CD14-positive monocyte (primary cell): ENCODE data around the gene GOLPH3L. TPM values are rescaled to one million over a fixed set of nuclear protein-coding genes. Genes with fewer than 3 reads are reported as not detected.

Experiments used
- DNase-seq, 3 donors: peaks; one replicate each; pipeline ENCODE4 v3.0.0-alpha.2; 2011 to 2022
- H2AFZ ChIP-seq: 2 replicates; pipeline ENCODE4 v1.6.0; 2012; ENCODE audit warnings: mild to moderate bottlenecking, low read depth, low read length, inconsistent platforms; ENCODE audit not compliant: insufficient read depth, poor library complexity, severe bottlenecking
- H3K27ac ChIP-seq, 2 donors: 1 replicate in 1 of 2; 2 replicates in 1 of 2; pipeline ENCODE4 v1.5.1; 2012 to 2013; ENCODE audit warnings: low read length in 2 of 2, control low read depth in 1 of 2, inconsistent platforms in 1 of 2, low read depth in 1 of 2, mild to moderate bottlenecking in 1 of 2
- H3K27me3 ChIP-seq, 2 donors: one replicate each; pipeline versions ENCODE4 v1.6.0 to v1.6.1; 2011 to 2013; ENCODE audit warnings: low read length in 2 of 2; ENCODE audit not compliant: control insufficient read depth in 2 of 2, insufficient read depth in 2 of 2
- H3K36me3 ChIP-seq, 2 donors: replicated peaks in 1 of 2; 1 replicate in 1 of 2; 2 replicates in 1 of 2; pipeline versions ENCODE4 v1.5.1 to v1.6.1; 2012 to 2013; ENCODE audit warnings: low read length in 2 of 2, control low read depth in 1 of 2, inconsistent platforms in 1 of 2, mild to moderate bottlenecking in 1 of 2; ENCODE audit not compliant: insufficient read depth in 2 of 2, control insufficient read depth in 1 of 2
- H3K4me1 ChIP-seq, 2 donors: 1 replicate in 1 of 2; 2 replicates in 1 of 2; pipeline versions ENCODE4 v1.5.1 to v1.6.1; 2012 to 2013; ENCODE audit warnings: low read length in 2 of 2, control low read depth in 1 of 2, inconsistent platforms in 1 of 2, mild to moderate bottlenecking in 1 of 2, moderate library complexity in 1 of 2; ENCODE audit not compliant: insufficient read depth in 2 of 2, control insufficient read depth in 1 of 2
- H3K4me2 ChIP-seq: replicated peaks from 2 replicates; pipeline ENCODE3; 2012; ENCODE audit warnings: low read length, moderate library complexity, mild to moderate bottlenecking; ENCODE audit not compliant: poor library complexity, severe bottlenecking; ENCODE audit errors: extremely low read depth
- H3K4me3 ChIP-seq, 3 experiments: fragments of 200-600 bp in 1 of 3; sonication (generic) in 1 of 3; replicated peaks in 1 of 3; 1 replicate in 2 of 3; 2 replicates in 1 of 3; pipeline ENCODE4 v1.5.1; 2011 to 2013; ENCODE audit warnings: low read length in 3 of 3, mild to moderate bottlenecking in 3 of 3, control low read depth in 2 of 3, low read depth in 2 of 3, inconsistent platforms in 1 of 3, moderate library complexity in 1 of 3
- H3K79me2 ChIP-seq: 2 replicates; pipeline ENCODE4 v1.6.0; 2012; ENCODE audit warnings: mild to moderate bottlenecking, control low read depth, inconsistent platforms, low read length, moderate library complexity; ENCODE audit not compliant: insufficient read depth
- H3K9ac ChIP-seq: 2 replicates; pipeline ENCODE4 v1.6.0; 2017; ENCODE audit warnings: low read length, mild to moderate bottlenecking; ENCODE audit not compliant: insufficient read depth, poor library complexity, severe bottlenecking
- H3K9me3 ChIP-seq, 2 donors: replicated peaks in 1 of 2; 1 replicate in 1 of 2; 2 replicates in 1 of 2; pipeline versions ENCODE4 v1.5.1 to v1.6.1; 2012 to 2013; ENCODE audit warnings: low read length in 2 of 2, control low read depth in 1 of 2; ENCODE audit not compliant: control insufficient read depth in 1 of 2, insufficient read depth in 1 of 2
- H4K20me1 ChIP-seq: 2 replicates; pipeline ENCODE4 v1.6.0; 2012; ENCODE audit warnings: mild to moderate bottlenecking, low read length, control low read depth, moderate library complexity; ENCODE audit not compliant: insufficient read depth
- H3K27ac Mint-ChIP-seq, 7 donors: one replicate each; pipeline ENCODE4 v1.8.0; 2020; ENCODE audit warnings: mild to moderate bottlenecking in 7 of 7, mixed read lengths in 7 of 7, moderate library complexity in 6 of 7, inconsistent platforms in 2 of 7
- H3K27me3 Mint-ChIP-seq, 3 donors: one replicate each; pipeline ENCODE4 v1.8.0; 2021 to 2022; ENCODE audit warnings: low read depth in 3 of 3, mild to moderate bottlenecking in 3 of 3, mixed read lengths in 3 of 3, moderate library complexity in 3 of 3, inconsistent platforms in 1 of 3
- H3K36me3 Mint-ChIP-seq, 2 donors: one replicate each; pipeline ENCODE4 v1.8.0; 2020; ENCODE audit warnings: mixed read lengths in 2 of 2, inconsistent platforms in 1 of 2, mild to moderate bottlenecking in 1 of 2
- H3K4me1 Mint-ChIP-seq: one replicate; pipeline ENCODE4 v1.8.0; 2020; ENCODE audit warnings: mild to moderate bottlenecking, mixed read lengths
- H3K4me3 Mint-ChIP-seq, 2 donors: one replicate each; pipeline ENCODE4 v1.8.0; 2020; ENCODE audit warnings: mild to moderate bottlenecking in 2 of 2, mixed read lengths in 2 of 2, moderate library complexity in 1 of 2
- H3K9me3 Mint-ChIP-seq, 7 donors: one replicate each; pipeline ENCODE4 v1.8.0; 2020 to 2022; ENCODE audit warnings: mixed read lengths in 7 of 7, mild to moderate bottlenecking in 6 of 7, moderate library complexity in 6 of 7, inconsistent platforms in 2 of 7
- WGBS: methylation state at CpG from one replicate; pipeline ENCODE4 v1.1.5; 2013; ENCODE audit warnings: missing lambda C conversion rate; ENCODE audit not compliant: insufficient coverage; 5-methylcytosine and 5-hydroxymethylcytosine counted together
- intact Hi-C, 2 donors: fragments of 100-400 bp; cut with micrococcal nuclease; formaldehyde crosslinking; loops; one replicate each; pipeline versions ENCODE4 v1.15.0 to v1.15.1; 2023
- polyA plus RNA-seq, 3 donors: library from polyadenylated mRNA; depleted of rRNA in 1 of 3; unstranded in 2 of 3; stranded (reverse) in 1 of 3; fragments of 300-500 nt in 2 of 3; fragments of >200 nt in 1 of 3; fragmentation: Illumina TruSeq in 2 of 3; gene quantifications; 1 replicate in 2 of 3; 2 replicates in 1 of 3; pipeline ENCODE4 v1.2.3, GENCODE V29; 2012 to 2021
- TF ChIP-seq, protein P1 (sequence below): fragments of 200-600 bp; IDR thresholded peaks from one replicate; pipeline ENCODE4 v1.8.0; 2022; ENCODE audit warnings: antibody characterized with exemption, mild to moderate bottlenecking

Gene GOLPH3L
- polyA plus RNA-seq, 3 donors: 1.5 to 9.7 (median 4.7) TPM

DNA sequence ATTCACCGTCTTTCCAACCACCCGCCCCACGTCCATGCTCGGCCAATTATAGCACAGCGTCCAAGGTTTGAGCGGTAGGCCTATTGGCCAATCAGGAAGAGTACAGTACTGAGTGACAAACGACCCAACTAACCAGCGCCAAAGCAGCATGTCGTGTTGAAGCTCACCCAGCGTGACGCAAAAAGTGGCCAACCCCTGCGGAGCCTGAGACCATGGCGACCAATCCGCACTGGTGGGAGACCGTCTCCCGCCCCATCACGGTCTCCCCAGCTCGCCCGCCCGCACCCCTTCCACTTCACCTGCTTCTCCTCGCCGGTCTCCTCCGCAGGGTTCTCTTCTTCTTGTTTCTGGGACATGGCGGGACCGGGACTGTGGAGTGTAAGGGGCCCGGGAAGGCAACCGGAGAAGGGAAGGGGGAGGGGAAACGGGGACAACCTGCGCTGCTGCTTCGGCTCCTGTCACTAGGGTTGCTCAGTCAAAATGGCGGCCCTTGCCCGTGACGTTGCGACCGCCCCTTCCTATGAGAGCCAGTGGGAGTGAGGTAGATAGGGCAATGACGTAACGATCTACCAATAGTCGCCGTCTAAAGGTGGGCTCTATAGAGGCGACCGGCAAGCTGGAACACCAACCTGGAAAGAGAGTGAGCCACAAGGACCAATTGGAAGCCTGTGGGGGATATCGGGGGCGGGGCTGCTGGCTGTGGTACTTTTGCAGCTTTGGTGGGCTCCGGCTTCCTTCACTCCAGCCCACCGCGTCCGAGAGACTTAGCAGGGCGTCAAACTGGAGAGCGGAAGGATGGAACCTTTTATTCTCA is 67.6 kb downstream of the GOLPH3L start, which contains the start of gene ENSA:
ENSA (minus strand) TSS at position 498 of the 814 bp plus-strand sequence; CDS start at position 356, 142 bp downstream.
- WGBS: under 1% methylated on average over 37 of the region's 49 CpGs
- Histone ChIP-seq H2AFZ (peak within 1 kb of the TSS; percentile 71), H4K20me1 (peaks cover 4% of the 10 kb centered on the region), H3K36me3 (peaks cover 28 to 32% of the 10 kb centered on the region in 2 donors), H3K4me2 (peak within 1 kb of the TSS; percentile 90), H3K4me3 (peak within 1 kb of the TSS; percentile 69 to 88 (median 72)), H3K9me3 (no peaks in the 10 kb centered on the region), H3K79me2 (peaks cover 40% of the 10 kb centered on the region), H3K4me1 (peaks cover 18 to 21% of the 10 kb centered on the region in 2 donors), H3K9ac (peak within 1 kb of the TSS; percentile 84), H3K27ac (peak within 1 kb of the TSS; percentile 94 to 98), H3K27me3 (no peaks in the 10 kb centered on the region)
- TF ChIP-seq, protein P1, sequence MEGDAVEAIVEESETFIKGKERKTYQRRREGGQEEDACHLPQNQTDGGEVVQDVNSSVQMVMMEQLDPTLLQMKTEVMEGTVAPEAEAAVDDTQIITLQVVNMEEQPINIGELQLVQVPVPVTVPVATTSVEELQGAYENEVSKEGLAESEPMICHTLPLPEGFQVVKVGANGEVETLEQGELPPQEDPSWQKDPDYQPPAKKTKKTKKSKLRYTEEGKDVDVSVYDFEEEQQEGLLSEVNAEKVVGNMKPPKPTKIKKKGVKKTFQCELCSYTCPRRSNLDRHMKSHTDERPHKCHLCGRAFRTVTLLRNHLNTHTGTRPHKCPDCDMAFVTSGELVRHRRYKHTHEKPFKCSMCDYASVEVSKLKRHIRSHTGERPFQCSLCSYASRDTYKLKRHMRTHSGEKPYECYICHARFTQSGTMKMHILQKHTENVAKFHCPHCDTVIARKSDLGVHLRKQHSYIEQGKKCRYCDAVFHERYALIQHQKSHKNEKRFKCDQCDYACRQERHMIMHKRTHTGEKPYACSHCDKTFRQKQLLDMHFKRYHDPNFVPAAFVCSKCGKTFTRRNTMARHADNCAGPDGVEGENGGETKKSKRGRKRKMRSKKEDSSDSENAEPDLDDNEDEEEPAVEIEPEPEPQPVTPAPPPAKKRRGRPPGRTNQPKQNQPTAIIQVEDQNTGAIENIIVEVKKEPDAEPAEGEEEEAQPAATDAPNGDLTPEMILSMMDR: no peak
- Mint-ChIP-seq H3K9me3 (no peaks in the 10 kb centered on the region), H3K36me3 (peaks cover 30 to 34% of the 10 kb centered on the region in 2 donors), H3K27ac (no peak within 1 kb of the TSS), H3K27me3 (no peaks in the 10 kb centered on the region), H3K4me1 (peaks cover 6% of the 10 kb centered on the region), H3K4me3 (no peak within 1 kb of the TSS)
- intact Hi-C loops: loop anchor here (2.0 to 5.0 kb wide), 3 partner anchors 19 to 67 kb away; partner anchors contain the start of gene MCL1 (in 1 of the 2)
- peak; percentile 98 to 99 (median 99) for DNase-seq

DNA sequence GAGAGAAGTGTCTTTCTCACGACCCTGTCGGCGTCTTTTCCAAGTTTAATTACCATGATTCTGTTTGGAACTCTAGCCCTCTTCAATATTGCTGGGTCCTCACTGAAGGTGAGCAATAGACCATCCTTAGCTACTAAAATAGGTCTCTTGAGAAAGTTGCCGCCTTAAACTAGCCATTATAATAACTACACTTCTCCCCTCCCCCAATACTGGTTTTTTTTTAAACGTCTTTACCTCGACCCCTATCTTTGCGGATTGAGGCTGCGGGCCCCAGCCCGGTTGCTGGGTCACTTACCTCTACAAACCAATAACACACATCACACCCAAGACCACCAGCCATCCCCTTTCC is 68.2 kb downstream of the GOLPH3L start:
- H4K20me1 ChIP-seq: peaks cover 4% of the 10 kb centered on the region
- Mint-ChIP-seq H3K9me3 (no peaks in the 10 kb centered on the region), H3K4me1 (peaks cover 6% of the 10 kb centered on the region), H3K4me3 (no peak overlapping the region), H3K36me3 (peaks cover 36 to 40% of the 10 kb centered on the region in 2 donors), H3K27me3 (no peaks in the 10 kb centered on the region), H3K27ac (no peak overlapping the region)
- peak overlapping the region; percentile 55 for H2AFZ ChIP-seq
- DNase-seq: no peak
- TF ChIP-seq, protein P1: no peak
- peaks cover 34 to 38% of the 10 kb centered on the region in 2 donors for H3K36me3 ChIP-seq
- whole genome bisulfite sequencing: 0% methylated on average over 6 of the region's 9 CpGs
- H3K27ac ChIP-seq: peak overlapping the region; percentile 94 to 98
- H3K9me3 ChIP-seq: no peaks in the 10 kb centered on the region
- H3K4me1 ChIP-seq: peaks cover 18 to 21% of the 10 kb centered on the region in 2 donors
- intact Hi-C loops: loop anchor here (2.0 to 5.0 kb wide), 3 partner anchors 18 to 66 kb away; partner anchors contain the start of gene MCL1 (in 1 of the 2)
- H3K27me3 ChIP-seq: no peaks in the 10 kb centered on the region
- peaks cover 40% of the 10 kb centered on the region for H3K79me2 ChIP-seq
- H3K4me3 ChIP-seq: peak overlapping the region; percentile 69 to 88 (median 72)
- peak overlapping the region; percentile 84 for H3K9ac ChIP-seq
- H3K4me2 ChIP-seq: peak overlapping the region; percentile 90
